HepG2 (cell line): ENCODE data around the gene CS. TPM values are rescaled to one million over a fixed set of nuclear protein-coding genes. Genes with fewer than 3 reads are reported as not detected.
A peak's percentile ranks its signal among the peaks of the same experiment; 100 is the strongest.

Experiments used
- CREM ChIP-seq, 2 experiments: sonication (generic) in 1 of 2; formaldehyde crosslinking in 1 of 2; IDR thresholded peaks; 2 replicates each; pipeline versions ENCODE4 v1.4.0 to v1.6.1; 2016 to 2020; ENCODE audit warnings: antibody characterized with exemption in 1 of 2, mild to moderate bottlenecking in 1 of 2, missing genetic modification reagents in 1 of 2
- FOXJ3 ChIP-seq: sonication (generic); formaldehyde crosslinking; IDR thresholded peaks from 2 replicates; pipeline ENCODE4 v1.4.0; 2020; ENCODE audit warnings: missing genetic modification reagents, mild to moderate bottlenecking, borderline replicate concordance
- MAZ ChIP-seq, 2 experiments: sonication (generic) in 1 of 2; formaldehyde crosslinking in 1 of 2; IDR thresholded peaks; 2 replicates each; pipeline versions ENCODE4 v1.5.0 to v1.6.1; 2012 to 2020; ENCODE audit warnings: low read depth in 2 of 2, mild to moderate bottlenecking in 2 of 2, borderline replicate concordance in 1 of 2, improper control_type of control experiment in 1 of 2, low read length in 1 of 2, missing genetic modification reagents in 1 of 2, moderate library complexity in 1 of 2
- NFIC ChIP-seq: IDR thresholded peaks from 2 replicates; pipeline ENCODE4 v1.6.1; 2012; ENCODE audit warnings: mild to moderate bottlenecking, low read length, inconsistent platforms
- NR2F2 ChIP-seq: IDR thresholded peaks from 2 replicates; pipeline ENCODE4 v1.6.1; 2012; ENCODE audit warnings: low read depth, inconsistent platforms, borderline replicate concordance
- NR2F6 ChIP-seq, 2 experiments: IDR thresholded peaks; 2 replicates each; pipeline ENCODE4 v1.6.1; 2016; ENCODE audit warnings: antibody characterized with exemption in 1 of 2, mild to moderate bottlenecking in 1 of 2
- RARA ChIP-seq: IDR thresholded peaks from 2 replicates; pipeline ENCODE4 v1.6.1; 2016; ENCODE audit warnings: missing genetic modification reagents, missing compliant biosample characterization
- ZFP36L2 ChIP-seq: sonication (generic); formaldehyde crosslinking; IDR thresholded peaks from 2 replicates; pipeline ENCODE4 v1.4.0; 2020; ENCODE audit warnings: missing genetic modification reagents
- ZNF484 ChIP-seq: sonication (generic); formaldehyde crosslinking; IDR thresholded peaks from 2 replicates; pipeline ENCODE4 v1.5.1; 2020; ENCODE audit warnings: mild to moderate bottlenecking, low read depth, missing genetic modification reagents, borderline replicate concordance
- ZNF556 ChIP-seq: sonication (generic); formaldehyde crosslinking; IDR thresholded peaks from 2 replicates; pipeline ENCODE4 v1.4.0; 2020; ENCODE audit warnings: mild to moderate bottlenecking, missing genetic modification reagents, borderline replicate concordance
- ZNF788 ChIP-seq: sonication (generic); formaldehyde crosslinking; IDR thresholded peaks from 2 replicates; pipeline ENCODE4 v1.5.0; 2020; ENCODE audit warnings: mild to moderate bottlenecking, missing genetic modification reagents, borderline replicate concordance
- polyA plus RNA-seq, 8 experiments: library from polyadenylated mRNA; depleted of rRNA in 3 of 8; stranded (reverse) in 7 of 8; unstranded in 1 of 8; fragments of >200 nt; fragmentation: Illumina TruSeq in 4 of 8; extraction: Trizol in 4 of 8; gene quantifications; 2 replicates each; pipeline versions ENCODE4 v1.2.1 to v1.2.3, GENCODE V29; 2011 to 2016; ENCODE audit warnings: low read depth in 4 of 8, missing spikeins in 1 of 8, mixed read lengths in 1 of 8; ENCODE audit not compliant: insufficient read depth in 1 of 8
- total RNA-seq, 5 experiments: library from RNA; depleted of rRNA; stranded (reverse); fragments of >200 nt; fragmentation: Illumina TruSeq; extraction: Trizol; gene quantifications; 2 replicates each; pipeline ENCODE4 v1.2.3, GENCODE V29; 2016; ENCODE audit warnings: low read depth in 1 of 5
- TF ChIP-seq, protein P1 (sequence below), 2 experiments: sonication (generic) in 1 of 2; formaldehyde crosslinking in 1 of 2; IDR thresholded peaks; 2 replicates each; pipeline versions ENCODE4 v1.5.1 to v1.6.1; 2011 to 2020; ENCODE audit warnings: borderline replicate concordance in 1 of 2, low read depth in 1 of 2, low read length in 1 of 2, mild to moderate bottlenecking in 1 of 2, missing genetic modification reagents in 1 of 2, moderate library complexity in 1 of 2
- TF ChIP-seq, protein P2 (sequence below): sonication (generic); formaldehyde crosslinking; IDR thresholded peaks from 2 replicates; pipeline ENCODE4 v1.5.0; 2020; ENCODE audit warnings: missing genetic modification reagents, mild to moderate bottlenecking, borderline replicate concordance
- TF ChIP-seq, protein P3 (sequence below): sonication (generic); formaldehyde crosslinking; IDR thresholded peaks from 2 replicates; pipeline ENCODE4; 2020; ENCODE audit warnings: missing genetic modification reagents, mild to moderate bottlenecking, borderline replicate concordance
- TF ChIP-seq, protein P4 (sequence below): IDR thresholded peaks from 2 replicates; pipeline ENCODE4 v1.6.1; 2016; ENCODE audit warnings: low read depth, control low read depth
- TF ChIP-seq, protein P5 (sequence below): sonication (generic); formaldehyde crosslinking; IDR thresholded peaks from 2 replicates; pipeline ENCODE4 v1.8.0; 2023; ENCODE audit warnings: mild to moderate bottlenecking, missing genetic modification reagents

The CS gene
- total and polyA plus RNA-seq, 2 of the 13 experiments (the other 11 are each of a cell fraction or from before 2014, with no cell fraction given) = 173 to 175 TPM

DNA sequence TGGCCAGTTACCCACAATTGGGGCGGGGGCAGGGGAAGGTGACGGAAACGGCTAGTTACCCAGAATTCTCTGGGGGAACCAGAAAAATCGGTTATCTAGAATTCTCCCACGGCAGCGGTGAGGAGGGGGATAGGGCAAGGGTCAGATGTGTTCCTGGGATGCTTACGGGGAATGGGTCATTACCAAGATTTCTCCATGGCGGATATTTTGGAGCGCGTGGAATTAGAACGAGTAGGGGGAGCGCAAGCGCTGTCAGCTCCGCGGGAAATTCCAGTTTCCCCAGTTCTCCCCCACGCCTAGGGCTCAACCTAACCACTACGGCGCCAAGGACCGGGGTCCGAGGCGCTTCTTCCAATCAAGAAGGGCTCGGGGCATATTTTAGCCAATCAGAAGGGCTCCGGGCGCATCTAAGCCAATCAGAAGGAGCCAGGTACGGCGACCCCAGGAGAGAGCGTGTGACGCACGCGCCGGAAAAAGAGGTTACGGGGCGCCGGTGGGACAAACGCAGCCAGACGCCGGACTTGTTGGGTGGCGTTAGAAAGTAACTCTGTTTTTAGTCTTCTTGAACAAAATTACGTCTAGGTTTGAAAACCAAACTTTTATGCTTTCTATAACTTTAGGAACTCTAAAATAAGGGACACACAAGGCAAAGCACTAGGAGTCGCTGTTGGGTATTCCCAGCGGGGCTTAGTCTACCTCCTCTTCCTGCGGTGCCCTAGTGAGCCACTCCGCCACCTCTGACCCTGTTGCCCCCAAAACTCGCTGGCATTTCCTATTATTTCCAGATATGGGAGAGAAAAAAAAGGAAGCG is 33.8 kb upstream of the CS start, which contains the start of gene PAN2 (continued):
- TF ChIP-seq, protein P1, sequence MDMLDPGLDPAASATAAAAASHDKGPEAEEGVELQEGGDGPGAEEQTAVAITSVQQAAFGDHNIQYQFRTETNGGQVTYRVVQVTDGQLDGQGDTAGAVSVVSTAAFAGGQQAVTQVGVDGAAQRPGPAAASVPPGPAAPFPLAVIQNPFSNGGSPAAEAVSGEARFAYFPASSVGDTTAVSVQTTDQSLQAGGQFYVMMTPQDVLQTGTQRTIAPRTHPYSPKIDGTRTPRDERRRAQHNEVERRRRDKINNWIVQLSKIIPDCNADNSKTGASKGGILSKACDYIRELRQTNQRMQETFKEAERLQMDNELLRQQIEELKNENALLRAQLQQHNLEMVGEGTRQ (IDR thresholded peaks at IDR 0.05; ENCODE audit: low read depth, low read length) = no peak
- TF ChIP-seq, protein P1 (CRISPR knock-in tag; IDR thresholded peaks at IDR 0.05; ENCODE audit: borderline replicate concordance) = 0 out of 2 replicates have a peak, but pooled peaks have one; percentile 27
- TF ChIP-seq MAZ (IDR thresholded peaks at IDR 0.05; ENCODE audit: borderline replicate concordance, low read depth, low read length) = 0 out of 2 replicates have a peak, but pooled peaks have one; percentile 27
- TF ChIP-seq MAZ (CRISPR knock-in tag; IDR thresholded peaks at IDR 0.05; ENCODE audit: low read depth) = peak; percentile 60; the same call in 1 of the 2 replicates
- TF ChIP-seq RARA = 0 out of 2 replicates have a peak, but pooled peaks have one; percentile 3
- peak; percentile 48; the same call in 1 of the 2 replicates for TF ChIP-seq ZNF788 (CRISPR knock-in tag)
- TF ChIP-seq, protein P2, sequence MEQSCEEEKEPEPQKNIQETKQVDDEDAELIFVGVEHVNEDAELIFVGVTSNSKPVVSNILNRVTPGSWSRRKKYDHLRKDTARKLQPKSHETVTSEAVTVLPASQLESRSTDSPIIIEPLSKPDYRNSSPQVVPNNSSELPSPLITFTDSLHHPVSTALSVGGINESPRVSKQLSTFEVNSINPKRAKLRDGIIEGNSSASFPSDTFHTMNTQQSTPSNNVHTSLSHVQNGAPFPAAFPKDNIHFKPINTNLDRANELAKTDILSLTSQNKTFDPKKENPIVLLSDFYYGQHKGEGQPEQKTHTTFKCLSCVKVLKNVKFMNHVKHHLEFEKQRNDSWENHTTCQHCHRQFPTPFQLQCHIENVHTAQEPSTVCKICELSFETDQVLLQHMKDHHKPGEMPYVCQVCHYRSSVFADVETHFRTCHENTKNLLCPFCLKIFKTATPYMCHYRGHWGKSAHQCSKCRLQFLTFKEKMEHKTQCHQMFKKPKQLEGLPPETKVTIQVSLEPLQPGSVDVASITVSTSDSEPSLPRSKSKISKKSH (CRISPR knock-in tag) = 0 out of 2 replicates have a peak, but pooled peaks have one; percentile 48
- TF ChIP-seq ZFP36L2 (CRISPR knock-in tag) = peak; percentile 21; the same call in 1 of the 2 replicates
- TF ChIP-seq, protein P3, sequence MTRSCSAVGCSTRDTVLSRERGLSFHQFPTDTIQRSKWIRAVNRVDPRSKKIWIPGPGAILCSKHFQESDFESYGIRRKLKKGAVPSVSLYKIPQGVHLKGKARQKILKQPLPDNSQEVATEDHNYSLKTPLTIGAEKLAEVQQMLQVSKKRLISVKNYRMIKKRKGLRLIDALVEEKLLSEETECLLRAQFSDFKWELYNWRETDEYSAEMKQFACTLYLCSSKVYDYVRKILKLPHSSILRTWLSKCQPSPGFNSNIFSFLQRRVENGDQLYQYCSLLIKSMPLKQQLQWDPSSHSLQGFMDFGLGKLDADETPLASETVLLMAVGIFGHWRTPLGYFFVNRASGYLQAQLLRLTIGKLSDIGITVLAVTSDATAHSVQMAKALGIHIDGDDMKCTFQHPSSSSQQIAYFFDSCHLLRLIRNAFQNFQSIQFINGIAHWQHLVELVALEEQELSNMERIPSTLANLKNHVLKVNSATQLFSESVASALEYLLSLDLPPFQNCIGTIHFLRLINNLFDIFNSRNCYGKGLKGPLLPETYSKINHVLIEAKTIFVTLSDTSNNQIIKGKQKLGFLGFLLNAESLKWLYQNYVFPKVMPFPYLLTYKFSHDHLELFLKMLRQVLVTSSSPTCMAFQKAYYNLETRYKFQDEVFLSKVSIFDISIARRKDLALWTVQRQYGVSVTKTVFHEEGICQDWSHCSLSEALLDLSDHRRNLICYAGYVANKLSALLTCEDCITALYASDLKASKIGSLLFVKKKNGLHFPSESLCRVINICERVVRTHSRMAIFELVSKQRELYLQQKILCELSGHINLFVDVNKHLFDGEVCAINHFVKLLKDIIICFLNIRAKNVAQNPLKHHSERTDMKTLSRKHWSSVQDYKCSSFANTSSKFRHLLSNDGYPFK (CRISPR knock-in tag) = peak; percentile 79
- TF ChIP-seq ZNF556 (CRISPR knock-in tag) = no peak
- peak; percentile 37 for TF ChIP-seq NR2F6 (IDR thresholded peaks at IDR 0.05)
- TF ChIP-seq NR2F6 (CRISPR knock-in tag; IDR thresholded peaks at IDR 0.05) = peak; percentile 41
- TF ChIP-seq, protein P4, sequence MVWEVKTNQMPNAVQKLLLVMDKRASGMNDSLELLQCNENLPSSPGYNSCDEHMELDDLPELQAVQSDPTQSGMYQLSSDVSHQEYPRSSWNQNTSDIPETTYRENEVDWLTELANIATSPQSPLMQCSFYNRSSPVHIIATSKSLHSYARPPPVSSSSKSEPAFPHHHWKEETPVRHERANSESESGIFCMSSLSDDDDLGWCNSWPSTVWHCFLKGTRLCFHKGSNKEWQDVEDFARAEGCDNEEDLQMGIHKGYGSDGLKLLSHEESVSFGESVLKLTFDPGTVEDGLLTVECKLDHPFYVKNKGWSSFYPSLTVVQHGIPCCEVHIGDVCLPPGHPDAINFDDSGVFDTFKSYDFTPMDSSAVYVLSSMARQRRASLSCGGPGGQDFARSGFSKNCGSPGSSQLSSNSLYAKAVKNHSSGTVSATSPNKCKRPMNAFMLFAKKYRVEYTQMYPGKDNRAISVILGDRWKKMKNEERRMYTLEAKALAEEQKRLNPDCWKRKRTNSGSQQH = peak; percentile 72; the same call in 1 of the 2 replicates
- TF ChIP-seq NFIC = peak; percentile 63
- TF ChIP-seq FOXJ3 (CRISPR knock-in tag) = peak; percentile 16; the same call in 1 of the 2 replicates
- TF ChIP-seq CREM (IDR thresholded peaks at IDR 0.05) = peak; percentile 94
- no peak for TF ChIP-seq CREM (CRISPR knock-in tag; IDR thresholded peaks at IDR 0.05)
- TF ChIP-seq NR2F2 = peak; percentile 24; the same call in 1 of the 2 replicates
- TF ChIP-seq, protein P5, sequence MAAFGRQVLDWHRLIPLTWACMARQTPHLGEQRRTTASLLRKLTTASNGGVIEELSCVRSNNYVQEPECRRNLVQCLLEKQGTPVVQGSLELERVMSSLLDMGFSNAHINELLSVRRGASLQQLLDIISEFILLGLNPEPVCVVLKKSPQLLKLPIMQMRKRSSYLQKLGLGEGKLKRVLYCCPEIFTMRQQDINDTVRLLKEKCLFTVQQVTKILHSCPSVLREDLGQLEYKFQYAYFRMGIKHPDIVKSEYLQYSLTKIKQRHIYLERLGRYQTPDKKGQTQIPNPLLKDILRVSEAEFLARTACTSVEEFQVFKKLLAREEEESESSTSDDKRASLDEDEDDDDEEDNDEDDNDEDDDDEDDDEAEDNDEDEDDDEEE = no peak; the same call in 1 of the 2 replicates
- no peak for TF ChIP-seq ZNF484 (CRISPR knock-in tag)
